ENCODE measurements around the gene TGFBR3.

DNA sequence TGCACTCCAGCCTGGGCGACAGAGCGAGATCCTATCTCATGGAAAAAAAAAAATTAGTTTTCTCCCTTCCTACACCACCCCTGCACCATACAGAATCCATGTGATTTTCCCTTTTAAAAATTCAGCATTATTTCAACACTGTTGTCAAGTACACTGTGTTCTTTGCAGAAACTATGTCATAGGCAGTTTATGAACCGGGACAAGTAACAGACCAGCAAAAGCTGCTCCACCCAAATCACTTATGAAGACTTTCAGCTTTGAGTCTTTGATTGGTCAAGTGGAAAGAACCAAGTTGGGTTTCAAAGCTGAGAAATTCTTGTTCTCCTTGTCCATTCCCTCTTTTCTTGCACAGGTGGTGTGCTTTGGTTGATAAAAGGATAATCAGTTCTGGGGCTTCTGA, 212.3 kb downstream of the TGFBR3 start:
- TF ChIP-seq, protein P1, sequence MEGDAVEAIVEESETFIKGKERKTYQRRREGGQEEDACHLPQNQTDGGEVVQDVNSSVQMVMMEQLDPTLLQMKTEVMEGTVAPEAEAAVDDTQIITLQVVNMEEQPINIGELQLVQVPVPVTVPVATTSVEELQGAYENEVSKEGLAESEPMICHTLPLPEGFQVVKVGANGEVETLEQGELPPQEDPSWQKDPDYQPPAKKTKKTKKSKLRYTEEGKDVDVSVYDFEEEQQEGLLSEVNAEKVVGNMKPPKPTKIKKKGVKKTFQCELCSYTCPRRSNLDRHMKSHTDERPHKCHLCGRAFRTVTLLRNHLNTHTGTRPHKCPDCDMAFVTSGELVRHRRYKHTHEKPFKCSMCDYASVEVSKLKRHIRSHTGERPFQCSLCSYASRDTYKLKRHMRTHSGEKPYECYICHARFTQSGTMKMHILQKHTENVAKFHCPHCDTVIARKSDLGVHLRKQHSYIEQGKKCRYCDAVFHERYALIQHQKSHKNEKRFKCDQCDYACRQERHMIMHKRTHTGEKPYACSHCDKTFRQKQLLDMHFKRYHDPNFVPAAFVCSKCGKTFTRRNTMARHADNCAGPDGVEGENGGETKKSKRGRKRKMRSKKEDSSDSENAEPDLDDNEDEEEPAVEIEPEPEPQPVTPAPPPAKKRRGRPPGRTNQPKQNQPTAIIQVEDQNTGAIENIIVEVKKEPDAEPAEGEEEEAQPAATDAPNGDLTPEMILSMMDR (conservative IDR thresholded peaks at IDR 0.05 in 1 of 2, IDR thresholded peaks at IDR 0.05 in 1 of 2; ENCODE audit: extremely low read depth in 1 of 2, insufficient read depth in 1 of 2, low read depth in 1 of 2, low read length in 2 of 2) = no peak
- TF ChIP-seq EZH2 (IDR thresholded peaks at IDR 0.05; ENCODE audit: borderline replicate concordance, low read length) = no peak

Measured in mammary epithelial cell (primary cell).